OCI-LY3 (cell line): ENCODE measurements around the gene MAPKBP1.
A peak's percentile ranks its signal among the peaks of the same experiment; 100 is the strongest.

ENCODE experiments used
- H2AFZ ChIP-seq: fragments of 200-600, 300-600 bp; shearing (Covaris generic); 2 replicates; pipeline ENCODE4 v1.6.0; 2014; ENCODE audit warnings: antibody characterized with exemption, low read depth, low read length
- H3K27ac ChIP-seq: fragments of 200-600, 300-600 bp; sonication (generic); 2 replicates; pipeline ENCODE4 v1.5.1; 2014; ENCODE audit warnings: mild to moderate bottlenecking, low read length, moderate library complexity, mixed read lengths
- H3K27me3 ChIP-seq: fragments of 200-600, 300-600 bp; sonication (generic); 2 replicates; pipeline ENCODE4 v1.6.1; 2014; ENCODE audit warnings: low read depth, low read length, mixed read lengths
- H3K36me3 ChIP-seq: fragments of 200-600, 300-600 bp; sonication (generic); replicated peaks from 2 replicates; pipeline ENCODE3; 2014; ENCODE audit warnings: low read depth, low read length, mixed read lengths
- H3K4me1 ChIP-seq: fragments of 300-600, 200-600 bp; sonication (generic); 2 replicates; pipeline ENCODE4 v1.6.1; 2014; ENCODE audit warnings: low read length, mixed read lengths
- H3K4me2 ChIP-seq: fragments of 200-600, 300-600 bp; sonication (generic); 2 replicates; pipeline ENCODE4 v1.6.1; 2014; ENCODE audit warnings: low read length, mixed read lengths
- H3K4me3 ChIP-seq: fragments of 300-600, 200-600 bp; sonication (generic); 2 replicates; pipeline ENCODE4 v1.5.1; 2014; ENCODE audit warnings: antibody characterized with exemption, mild to moderate bottlenecking, low read length, moderate library complexity
- H3K79me2 ChIP-seq: fragments of 300-600, 200-600 bp; shearing (Covaris generic); 2 replicates; pipeline ENCODE4 v1.6.1; 2014; ENCODE audit warnings: mild to moderate bottlenecking, low read length, mixed read lengths
- H3K9ac ChIP-seq: fragments of 300-600, 200-600 bp; shearing (Covaris generic); 2 replicates; pipeline ENCODE4 v1.6.0; 2014; ENCODE audit warnings: mild to moderate bottlenecking, low read length, moderate library complexity
- H3K9me3 ChIP-seq: fragments of 200-600, 300-600 bp; shearing (Covaris generic); 2 replicates; pipeline ENCODE4 v1.6.1; 2014; ENCODE audit warnings: low read length, mixed read lengths; ENCODE audit not compliant: insufficient read depth
- H4K20me1 ChIP-seq: fragments of 200-600, 300-600 bp; sonication (generic); 2 replicates; pipeline ENCODE4 v1.6.1; 2016; ENCODE audit warnings: low read length, mixed read lengths; ENCODE audit not compliant: insufficient read depth
- CTCF ChIP-seq: fragments of 200-600, 300-600 bp; sonication (generic); IDR thresholded peaks from 2 replicates; pipeline ENCODE4 v1.5.1; 2014; ENCODE audit warnings: antibody characterized with exemption, low read length, low read depth
- EZH2phosphoT487 ChIP-seq: fragments of 200-600 bp; shearing (Covaris generic); IDR thresholded peaks from 2 replicates; pipeline ENCODE4 v1.6.1; 2018; ENCODE audit warnings: antibody characterized with exemption, mixed run types, low read depth

Gene MAPKBP1

GRCh38 chr15:41795996-41796856 is 21.9 kb downstream of the MAPKBP1 start:
- H3K27me3 ChIP-seq = no peaks in the 10 kb centered on the region
- H2AFZ ChIP-seq = no peak overlapping the region
- no peaks in the 10 kb centered on the region for H4K20me1 ChIP-seq
- peaks cover 33% of the 10 kb centered on the region for H3K4me1 ChIP-seq
- H3K9ac ChIP-seq = no peak overlapping the region
- no peak overlapping the region for H3K4me3 ChIP-seq
- no peak overlapping the region for H3K4me2 ChIP-seq
- no peaks in the 10 kb centered on the region for H3K9me3 ChIP-seq
- H3K79me2 ChIP-seq = no peaks in the 10 kb centered on the region
- H3K36me3 ChIP-seq = peaks cover 8% of the 10 kb centered on the region
- H3K27ac ChIP-seq = no peak overlapping the region
- TF ChIP-seq EZH2phosphoT487 = no peak
- TF ChIP-seq CTCF = no peak

- Histone ChIP-seq H3K9ac (no peak overlapping the region), H4K20me1 (no peaks in the 10 kb centered on the region), H3K79me2 (no peaks in the 10 kb centered on the region), H3K4me1 (peaks cover 33% of the 10 kb centered on the region), H3K9me3 (no peaks in the 10 kb centered on the region), H3K4me3 (no peak overlapping the region), H3K36me3 (peaks cover 9% of the 10 kb centered on the region), H3K27me3 (no peaks in the 10 kb centered on the region), H3K4me2 (peak overlapping the region; percentile 33; the same call in 1 of the 2 replicates), H3K27ac (no peak overlapping the region), H2AFZ (no peak overlapping the region)
- TF ChIP-seq CTCF = no peak
- TF ChIP-seq EZH2phosphoT487 = no peak
These were observed 23.1 kb downstream of the MAPKBP1 start for GRCh38 chr15:41797201-41797944.

GRCh38 chr15:41798607-41799487 is 24.6 kb downstream of the MAPKBP1 start:
- Histone ChIP-seq H3K27me3 (no peaks in the 10 kb centered on the region), H2AFZ (no peak overlapping the region), H3K27ac (no peak overlapping the region), H3K4me3 (no peak overlapping the region), H3K9me3 (no peaks in the 10 kb centered on the region), H3K79me2 (no peaks in the 10 kb centered on the region), H3K9ac (no peak overlapping the region), H4K20me1 (no peaks in the 10 kb centered on the region), H3K4me2 (peak overlapping the region; percentile 4; the same call in 1 of the 2 replicates), H3K4me1 (peaks cover 33% of the 10 kb centered on the region), H3K36me3 (peaks cover 9% of the 10 kb centered on the region)
- no peak for TF ChIP-seq CTCF
- TF ChIP-seq EZH2phosphoT487 = no peak

GRCh38 chr15:41799488-41799805 is 25.2 kb downstream of the MAPKBP1 start:
- Histone ChIP-seq H3K4me2 (peak overlapping the region; percentile 4; the same call in 1 of the 2 replicates), H3K27ac (no peak overlapping the region), H3K79me2 (no peaks in the 10 kb centered on the region), H3K4me1 (peaks cover 33% of the 10 kb centered on the region), H3K9me3 (no peaks in the 10 kb centered on the region), H2AFZ (no peak overlapping the region), H4K20me1 (no peaks in the 10 kb centered on the region), H3K36me3 (peaks cover 9% of the 10 kb centered on the region), H3K27me3 (no peaks in the 10 kb centered on the region), H3K9ac (no peak overlapping the region), H3K4me3 (no peak overlapping the region)
- TF ChIP-seq EZH2phosphoT487 (no peak), CTCF (no peak)
